CD4-positive, alpha-beta T cell treated with Interleukin-12 subunit alpha and Interleukin-12 subunit beta, for 1 hour (primary cell): ENCODE measurements around the gene CDCA3.
A peak's percentile ranks its signal among the peaks of the same experiment; 100 is the strongest.

ENCODE experiments used
- DNase-seq: peaks from one replicate; pipeline ENCODE4 v3.0.0-alpha.2; 2020

The CDCA3 gene

DNA sequence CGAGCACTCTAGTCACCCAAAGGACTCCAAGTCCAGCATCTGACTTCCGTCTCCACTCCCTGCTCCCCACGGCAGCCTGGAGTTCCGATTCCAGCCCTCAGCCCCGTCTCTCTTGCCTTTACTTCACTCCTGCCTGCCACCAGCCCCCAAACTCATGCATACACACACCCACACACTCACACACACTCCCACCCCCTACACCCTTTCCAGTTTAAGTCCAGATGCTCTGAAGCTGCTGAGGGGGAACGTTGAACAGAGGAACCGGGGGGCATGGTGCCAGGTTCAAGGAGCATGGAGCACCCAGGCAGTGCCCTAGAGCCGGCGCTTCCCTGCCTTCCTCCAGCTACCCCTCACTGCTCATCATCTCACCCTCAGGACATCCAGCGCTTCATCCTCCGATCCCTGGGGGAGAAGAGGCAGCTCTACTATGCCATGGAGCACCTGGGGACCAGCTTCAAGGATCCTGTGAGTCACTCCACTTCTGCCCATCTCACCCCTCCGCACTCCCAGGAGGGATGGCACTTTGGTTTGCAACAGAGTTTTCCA is 19.6 kb downstream of the CDCA3 start:
- no peak for DNase-seq

DNA sequence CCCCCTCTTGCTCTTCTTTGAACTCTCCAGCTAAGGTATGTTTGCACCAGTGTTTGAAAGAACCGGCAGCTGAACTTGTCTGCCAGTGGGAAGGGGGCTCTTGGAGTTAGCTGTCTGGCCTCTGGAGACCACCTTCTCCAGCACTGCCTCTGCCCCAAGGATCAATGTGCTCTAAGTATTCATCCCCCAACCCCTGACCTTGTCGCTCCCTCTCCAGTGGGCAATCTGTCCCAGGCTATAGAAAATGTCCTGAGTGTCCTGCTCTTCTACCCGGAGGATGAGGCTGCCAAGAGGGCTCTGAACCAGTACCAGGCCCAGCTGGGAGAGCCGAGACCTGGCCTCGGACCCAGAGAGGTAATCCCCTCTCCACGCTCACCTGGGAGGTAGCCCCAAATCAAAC is 20.1 kb downstream of the CDCA3 start:
- DNase-seq: no peak

DNA sequence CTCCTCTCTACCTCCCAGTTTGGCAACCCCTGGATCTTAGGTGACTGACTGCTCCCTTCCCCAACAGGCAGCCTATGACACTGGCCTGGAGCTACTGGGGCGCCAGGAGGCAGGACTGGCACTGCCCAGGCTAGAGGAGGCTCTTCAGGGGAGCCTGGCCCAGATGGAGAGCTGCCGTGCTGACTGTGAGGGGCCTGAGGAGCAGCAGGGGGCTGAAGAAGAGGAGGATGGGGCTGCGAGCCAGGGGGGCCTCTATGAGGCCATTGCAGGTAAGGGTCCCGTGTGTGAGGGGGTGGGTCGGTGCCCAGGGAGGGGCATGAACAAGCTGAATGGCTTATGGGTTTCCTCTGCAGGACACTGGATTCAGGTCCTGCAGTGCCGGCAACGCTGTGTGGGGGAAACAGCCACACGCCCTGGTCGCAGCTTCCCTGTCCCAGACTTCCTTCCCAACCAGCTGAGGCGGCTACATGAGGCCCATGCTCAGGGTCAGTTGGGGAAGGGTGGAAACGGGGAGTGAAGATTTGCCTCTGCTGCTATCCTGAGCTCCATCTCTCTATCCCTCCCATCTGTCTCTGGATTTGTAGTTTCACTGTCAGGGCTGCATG is 20.7 kb downstream of the CDCA3 start:
- no peak for DNase-seq

DNA sequence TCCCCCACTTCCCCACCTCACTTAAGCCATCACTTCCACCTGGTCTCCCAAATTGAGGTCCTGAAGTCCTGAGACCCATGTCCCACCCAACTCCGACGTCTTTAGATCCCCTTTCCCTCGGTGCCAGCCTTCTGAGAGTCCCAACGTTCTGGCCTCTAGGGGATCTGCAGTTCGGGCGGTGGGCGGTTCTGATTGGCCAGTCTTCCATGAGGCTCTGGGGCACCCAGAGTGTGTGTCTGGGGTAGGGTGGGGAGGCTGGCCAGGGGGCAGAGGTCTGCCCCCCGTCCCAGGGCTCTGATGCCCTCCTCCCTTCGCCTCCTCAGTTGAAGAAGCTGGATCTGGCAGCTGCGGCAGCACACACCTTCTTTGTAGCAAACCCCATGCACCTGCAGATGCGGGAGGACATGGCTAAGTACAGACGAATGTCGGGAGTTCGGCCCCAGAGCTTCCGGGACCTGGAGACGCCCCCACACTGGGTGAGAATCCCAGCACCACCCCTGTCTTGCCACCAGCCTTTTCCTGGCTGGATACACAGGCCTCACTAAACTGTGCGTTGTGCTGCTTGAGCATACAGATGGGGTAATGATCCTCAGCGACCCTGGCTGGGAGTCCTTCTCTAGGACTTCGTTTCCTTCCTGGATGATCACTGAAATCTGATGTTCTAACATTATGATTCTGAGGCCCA is 21.4 kb downstream of the CDCA3 start:
- DNase-seq: no peak

DNA sequence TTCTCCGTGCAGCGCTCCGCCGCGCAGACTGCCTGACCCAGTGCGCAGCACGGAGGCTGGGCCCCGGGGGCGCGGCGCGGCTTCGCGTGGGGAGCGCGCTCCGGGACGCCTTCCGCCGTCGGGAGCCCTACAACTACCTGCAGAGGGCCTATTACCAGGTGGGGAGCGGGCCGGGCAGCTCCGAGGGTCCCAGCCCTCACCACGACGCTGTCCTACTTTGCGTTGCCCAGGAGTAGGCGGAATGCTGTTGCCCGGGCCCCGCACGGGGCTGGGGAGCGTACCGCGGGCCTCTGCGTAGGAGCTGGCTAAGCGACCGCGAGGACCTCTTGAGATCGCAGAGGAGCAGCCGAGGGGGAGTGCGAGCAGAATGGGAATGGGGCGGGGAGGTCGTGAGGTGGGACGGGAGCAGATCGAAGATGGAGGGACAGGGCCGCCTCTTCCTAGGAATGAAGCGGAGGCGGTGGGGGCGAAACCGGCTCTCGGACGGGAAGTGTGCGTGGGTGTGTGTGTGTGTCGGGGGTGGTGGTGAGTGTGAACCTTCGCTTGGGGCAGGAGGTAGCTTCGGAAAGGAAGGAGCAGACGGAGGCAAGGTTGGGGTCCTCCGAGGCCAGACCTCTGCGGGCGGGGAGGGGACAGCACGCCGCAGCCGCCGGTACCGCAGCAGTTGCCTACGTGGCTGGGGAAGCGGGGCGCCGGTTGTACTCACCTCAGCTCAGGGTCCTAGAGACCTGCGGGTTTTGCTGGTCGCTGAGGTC is 22.1 kb downstream of the CDCA3 start:
- peak; percentile 37 for DNase-seq

DNA sequence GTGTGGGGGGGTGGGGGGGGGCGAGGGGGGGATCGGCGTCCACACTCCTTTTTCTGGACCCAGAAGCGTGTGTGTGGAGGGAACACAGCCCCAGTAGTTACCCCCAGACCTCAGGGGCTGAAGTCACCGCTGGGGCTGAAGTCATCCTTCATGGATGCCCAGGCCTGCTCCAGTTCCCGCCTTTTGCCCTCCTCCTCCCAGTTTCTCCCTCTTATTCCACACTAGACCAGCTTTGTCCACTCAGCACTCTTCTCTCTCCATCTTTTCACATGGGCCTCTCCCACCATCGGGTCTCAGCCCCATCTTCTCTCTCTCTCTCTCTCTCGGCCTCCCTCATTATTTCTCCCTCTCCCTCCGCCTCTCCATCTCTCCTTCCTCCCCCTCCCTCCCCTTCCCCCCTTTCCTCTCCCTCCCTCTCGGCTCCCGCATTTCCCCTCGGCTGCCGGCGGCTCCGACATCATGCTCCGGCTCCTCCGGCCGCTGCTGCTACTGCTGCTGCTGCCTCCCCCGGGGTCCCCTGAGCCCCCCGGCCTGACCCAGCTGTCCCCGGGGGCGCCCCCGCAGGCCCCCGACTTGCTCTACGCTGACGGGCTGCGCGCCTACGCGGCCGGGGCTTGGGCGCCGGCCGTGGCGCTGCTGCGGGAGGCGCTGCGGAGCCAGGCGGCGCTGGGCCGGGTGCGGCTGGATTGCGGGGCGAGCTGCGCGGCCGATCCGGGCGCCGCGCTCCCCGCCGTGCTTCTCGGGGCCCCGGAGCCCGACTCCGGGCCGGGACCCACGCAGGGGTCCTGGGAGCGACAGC is 22.9 kb downstream of the CDCA3 start, which contains the start of gene P3H3:
Gene P3H3 (plus strand): TSS at position 426 of the 799 bp plus-strand sequence. CDS start 34 bp downstream, at position 460.
- DNase-seq: no peak

DNA sequence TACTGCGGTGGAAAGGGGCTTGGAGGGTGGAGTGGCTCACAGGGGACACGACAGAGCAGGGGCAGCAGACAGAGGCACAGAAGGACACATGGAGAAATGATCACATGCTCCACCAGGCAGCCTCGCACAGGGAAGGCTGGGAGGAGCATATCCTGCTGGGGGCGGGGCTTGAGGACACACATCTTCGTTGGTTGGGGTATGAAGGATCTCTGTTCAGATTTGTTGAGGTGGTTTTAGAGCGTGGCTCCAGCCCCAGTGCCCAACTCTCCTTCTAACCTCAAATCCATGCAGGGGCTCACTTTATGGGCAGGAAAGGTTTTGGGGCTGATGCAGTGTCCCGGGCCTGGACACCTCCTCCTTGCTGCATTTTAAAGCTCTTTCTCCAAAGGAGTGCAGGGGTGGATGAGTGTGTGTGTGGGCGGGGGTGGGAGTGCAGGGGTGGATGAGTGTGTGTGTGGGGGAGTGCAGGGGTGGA is 23.6 kb downstream of the CDCA3 start:
- DNase-seq: peak; percentile 38

DNA sequence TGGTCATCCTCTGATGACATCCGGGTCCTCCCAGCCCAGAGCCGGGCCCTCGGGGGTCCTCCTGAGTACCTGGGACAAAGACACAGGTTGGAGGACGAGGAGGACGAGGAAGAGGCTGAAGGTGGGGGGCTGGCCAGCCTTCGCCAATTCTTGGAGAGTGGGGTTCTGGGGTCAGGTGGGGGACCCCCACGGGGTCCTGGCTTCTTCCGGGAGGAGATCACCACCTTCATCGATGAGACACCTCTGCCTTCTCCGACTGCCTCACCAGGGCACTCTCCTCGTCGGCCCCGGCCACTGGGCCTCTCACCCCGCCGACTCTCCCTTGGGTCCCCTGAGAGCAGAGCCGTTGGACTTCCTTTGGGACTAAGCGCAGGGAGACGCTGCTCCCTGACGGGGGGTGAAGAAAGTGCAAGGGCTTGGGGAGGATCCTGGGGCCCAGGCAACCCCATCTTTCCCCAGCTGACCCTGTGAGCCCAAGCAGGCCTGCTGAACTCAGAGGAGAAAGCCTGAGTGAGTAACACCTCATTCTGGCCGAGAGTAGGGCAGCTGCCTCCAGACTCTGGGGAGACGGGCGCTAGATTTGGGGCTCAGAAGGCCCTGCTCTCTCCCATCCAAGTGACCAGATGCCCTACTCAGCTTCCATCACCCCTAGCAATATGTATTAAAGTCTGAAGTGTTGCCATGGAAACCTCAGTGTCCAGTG is 24.2 kb downstream of the CDCA3 start:
- DNase-seq: no peak

DNA sequence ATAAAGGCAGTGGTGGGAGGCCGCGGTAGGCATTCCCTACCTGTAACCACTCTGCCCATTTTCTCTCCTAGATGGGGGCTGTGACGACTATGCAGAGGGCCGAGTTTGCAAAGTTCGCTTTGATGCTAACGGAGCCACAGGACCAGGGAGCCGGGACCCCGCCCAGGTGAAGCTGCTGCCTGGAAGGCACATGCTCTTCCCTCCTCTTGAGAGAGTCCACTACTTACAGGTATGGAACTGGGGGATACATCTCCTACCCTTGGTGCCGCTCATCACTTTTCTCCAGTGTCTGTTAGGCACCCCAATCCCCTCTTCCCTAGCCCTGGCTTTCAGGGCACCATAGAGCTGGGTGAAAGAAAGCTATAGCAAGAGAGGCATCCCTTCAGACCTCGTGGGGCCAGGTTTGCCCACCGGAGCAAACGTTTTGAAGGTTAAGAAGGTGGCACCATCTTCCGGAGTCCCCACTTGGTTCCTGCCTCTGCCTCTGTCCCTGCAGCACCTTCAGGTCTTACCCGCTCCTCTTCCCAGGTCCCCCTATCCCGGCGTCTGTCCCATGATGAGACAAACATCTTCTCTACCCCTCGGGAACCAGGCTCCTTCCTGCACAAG is 24.9 kb downstream of the CDCA3 start:
- DNase-seq: no peak

DNA sequence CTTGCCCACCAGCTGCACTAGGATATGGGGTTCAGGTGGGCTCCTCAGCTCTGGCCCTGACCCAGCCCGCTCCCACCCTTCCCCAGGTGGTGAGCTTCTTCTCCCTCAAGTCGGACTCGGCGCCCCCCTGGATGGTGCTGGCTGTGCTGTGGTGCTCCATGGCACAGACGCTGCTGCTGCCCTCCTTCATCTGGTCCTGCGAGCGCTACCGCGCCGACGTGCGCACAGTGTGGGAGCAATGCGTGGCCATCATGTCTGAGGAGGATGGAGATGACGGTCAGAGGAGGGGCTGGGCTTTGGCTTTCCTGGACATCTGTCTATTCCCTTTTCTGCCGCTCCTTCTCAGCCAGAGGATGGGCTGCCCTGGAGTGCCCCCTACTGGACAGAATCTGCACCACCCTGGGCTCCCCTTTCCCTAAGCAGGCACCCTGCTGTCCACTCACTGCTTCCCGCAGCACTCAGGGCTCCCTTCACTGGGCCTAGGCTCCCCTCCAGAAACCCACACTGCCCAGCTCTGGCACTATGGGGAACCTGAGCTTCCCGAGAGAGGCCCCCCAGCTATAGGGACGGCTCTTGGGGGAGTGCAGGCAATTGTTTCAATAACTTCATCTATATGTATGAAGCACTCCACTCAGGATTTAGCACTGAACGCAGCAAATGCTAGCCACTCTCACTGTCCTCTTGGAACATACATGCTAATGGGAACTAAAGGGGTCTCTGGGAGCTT is 25.5 kb downstream of the CDCA3 start:
- DNase-seq: peak; percentile 81

DNA sequence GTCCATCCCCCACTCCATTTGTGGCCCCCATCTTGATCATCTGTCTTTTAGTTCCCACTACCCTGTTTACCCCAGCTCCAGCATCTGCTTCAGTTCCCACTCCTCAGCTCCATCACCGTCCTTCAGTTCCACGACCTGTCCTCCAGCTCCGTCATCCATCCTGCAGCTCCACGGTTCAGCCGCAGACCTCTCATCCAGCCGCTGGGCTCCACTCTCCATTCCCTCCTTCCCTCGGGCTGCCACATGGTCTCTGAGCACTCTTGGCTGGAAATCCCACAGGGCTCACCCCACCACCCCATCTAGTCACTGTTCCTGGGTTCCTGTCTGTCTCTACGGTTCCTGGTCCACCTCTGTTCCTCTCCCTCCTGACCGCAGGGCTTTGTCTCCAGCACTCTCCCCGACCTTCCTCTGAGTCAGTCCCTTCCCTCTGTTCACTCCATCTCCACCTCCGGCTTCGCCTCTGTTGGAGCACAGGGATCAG is 26.1 kb downstream of the CDCA3 start:
- no peak for DNase-seq

DNA sequence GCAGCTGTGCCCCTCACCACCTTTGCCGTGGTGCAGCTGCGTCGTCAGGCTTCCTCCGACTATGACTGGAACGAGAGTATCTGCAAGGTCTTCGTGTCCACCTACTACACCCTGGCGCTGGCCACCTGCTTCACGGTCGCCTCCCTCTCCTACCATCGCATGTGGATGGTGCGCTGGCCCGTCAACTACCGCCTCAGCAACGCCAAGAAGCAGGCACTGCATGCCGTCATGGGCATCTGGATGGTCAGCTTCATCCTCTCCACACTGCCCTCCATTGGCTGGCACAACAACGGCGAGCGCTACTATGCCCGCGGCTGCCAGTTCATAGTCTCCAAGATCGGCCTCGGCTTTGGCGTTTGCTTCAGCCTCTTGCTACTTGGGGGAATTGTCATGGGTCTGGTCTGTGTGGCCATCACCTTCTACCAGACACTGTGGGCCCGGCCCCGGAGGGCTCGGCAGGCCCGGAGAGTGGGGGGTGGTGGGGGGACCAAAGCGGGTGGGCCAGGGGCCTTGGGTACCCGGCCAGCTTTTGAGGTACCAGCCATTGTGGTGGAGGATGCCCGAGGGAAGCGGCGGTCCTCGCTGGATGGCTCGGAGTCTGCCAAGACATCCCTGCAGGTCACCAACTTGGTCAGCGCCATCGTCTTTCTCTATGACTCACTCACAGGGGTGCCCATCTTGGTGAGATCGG is 26.9 kb downstream of the CDCA3 start:
- no peak for DNase-seq

DNA sequence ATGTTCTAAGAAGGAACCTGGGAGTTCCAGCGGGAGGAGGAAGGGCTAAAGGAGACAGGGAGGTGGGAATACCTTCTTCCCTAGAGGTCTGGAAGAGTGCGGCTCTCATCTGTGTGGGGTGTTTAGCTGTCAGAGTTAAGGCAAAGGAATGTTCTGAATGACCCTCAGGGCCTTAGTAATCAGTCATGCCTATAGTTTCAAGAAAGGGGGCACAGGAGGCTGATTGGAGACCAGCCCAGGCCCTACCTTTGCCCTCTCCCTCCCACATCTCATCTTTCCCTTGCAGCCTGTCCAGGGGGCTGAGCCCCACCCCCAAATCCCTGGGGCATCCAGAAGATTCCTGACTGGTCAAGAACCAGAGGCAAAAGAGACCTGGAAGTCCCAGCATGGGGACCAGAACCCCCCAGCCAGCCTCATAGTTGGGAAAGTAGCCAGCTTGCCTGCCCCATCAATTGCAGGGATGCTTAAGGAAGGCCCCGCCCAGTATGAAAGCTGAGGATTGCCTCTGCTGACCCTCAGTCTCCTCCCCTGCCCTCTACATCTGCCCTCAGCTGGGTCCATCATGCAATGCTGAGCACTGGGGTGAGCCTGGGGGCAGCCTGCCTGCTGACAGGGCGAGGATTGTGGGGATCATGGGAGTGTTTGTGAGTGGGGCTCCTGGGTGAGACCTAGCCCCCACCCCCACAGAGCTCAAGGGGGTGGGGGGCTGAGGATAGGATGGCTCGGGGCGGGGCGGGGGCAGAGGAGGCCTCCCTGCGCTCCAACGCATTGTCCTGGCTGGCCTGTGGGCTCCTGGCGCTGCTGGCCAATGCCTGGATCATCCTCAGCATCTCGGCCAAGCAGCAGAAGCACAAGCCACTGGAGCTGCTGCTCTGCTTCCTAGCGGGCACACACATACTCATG is 27.7 kb downstream of the CDCA3 start:
- DNase-seq: no peak

DNA sequence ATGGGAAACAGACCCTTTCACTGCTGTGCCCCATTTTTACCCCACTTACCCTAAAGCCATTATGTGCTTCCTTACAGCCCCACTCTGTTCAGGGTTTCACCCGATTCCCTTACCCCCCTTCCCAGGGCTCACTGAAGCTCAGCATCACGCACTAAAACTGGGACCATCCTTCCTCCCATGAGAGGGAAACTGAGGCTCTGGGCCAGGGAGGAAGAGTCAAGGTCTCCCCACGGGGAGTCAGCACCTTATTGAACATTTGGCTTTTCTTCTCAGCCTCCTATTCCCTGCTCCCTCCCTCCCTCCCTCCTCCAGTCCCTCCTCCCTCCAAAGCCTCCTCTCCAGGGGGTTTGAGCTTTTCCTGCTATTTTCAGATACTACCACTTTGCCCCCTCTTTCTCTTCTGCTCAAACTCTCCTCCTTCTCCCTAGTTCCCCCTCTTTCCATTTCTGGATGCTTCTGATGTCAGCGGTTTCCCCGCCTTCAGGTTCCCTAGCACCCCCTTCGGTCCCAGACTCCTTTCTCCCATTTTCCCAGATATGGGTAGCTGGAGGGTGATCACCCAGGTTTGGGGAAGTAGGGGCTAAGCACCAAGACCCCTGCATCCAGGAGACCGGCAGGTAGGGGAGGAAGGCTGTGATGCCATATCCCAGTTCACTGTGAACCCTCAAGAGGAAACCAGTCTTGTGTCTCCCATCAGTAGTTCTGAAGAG is 28.5 kb downstream of the CDCA3 start:
- DNase-seq: no peak

DNA sequence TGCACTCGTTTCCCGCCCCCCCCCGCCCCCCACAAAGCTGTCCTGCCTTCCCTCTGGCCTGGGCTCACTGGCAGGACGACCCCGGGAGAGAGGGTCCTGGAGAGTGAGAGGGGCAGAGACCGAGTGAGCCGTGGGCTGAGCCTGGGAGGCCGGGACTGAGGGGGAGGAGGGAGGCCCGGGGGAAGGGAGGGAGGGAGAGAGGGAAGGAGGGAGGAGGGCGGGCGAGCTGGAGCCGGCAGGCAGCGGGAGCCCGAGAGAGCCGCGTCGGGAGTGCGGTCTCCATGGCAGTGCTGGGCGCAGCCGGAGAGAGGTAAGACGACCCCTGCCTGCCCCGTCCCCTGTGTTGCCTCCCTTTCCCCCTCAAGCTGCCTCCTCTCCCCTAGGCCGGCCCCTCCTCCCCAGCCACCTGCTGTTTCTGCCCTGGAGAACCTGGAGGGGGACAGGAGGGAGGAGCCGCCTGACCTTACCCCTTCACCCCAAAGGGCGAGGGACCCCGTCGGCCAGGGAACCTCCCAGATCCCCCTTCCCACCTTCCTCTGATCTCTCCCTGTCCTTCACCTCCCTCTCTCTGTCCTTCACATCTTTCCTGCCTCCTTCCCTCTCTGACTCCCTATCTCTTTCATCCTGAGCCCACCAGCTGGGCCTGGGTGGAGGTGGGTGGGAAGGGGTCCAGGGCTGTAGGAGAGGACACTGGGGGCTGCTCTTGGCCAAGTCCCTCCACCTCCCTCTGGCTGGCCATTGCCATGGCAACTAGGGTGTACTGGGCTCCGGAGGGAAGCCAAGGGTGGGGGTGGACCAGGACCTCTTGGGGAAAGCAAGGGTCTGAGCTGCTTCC is 29.3 kb downstream of the CDCA3 start, which contains the start of gene GPR162:
Gene GPR162 (plus strand): TSS at position 231 of the 835 bp plus-strand sequence. CDS start 2,078 bp downstream, outside the sequence.
- no peak for DNase-seq

DNA sequence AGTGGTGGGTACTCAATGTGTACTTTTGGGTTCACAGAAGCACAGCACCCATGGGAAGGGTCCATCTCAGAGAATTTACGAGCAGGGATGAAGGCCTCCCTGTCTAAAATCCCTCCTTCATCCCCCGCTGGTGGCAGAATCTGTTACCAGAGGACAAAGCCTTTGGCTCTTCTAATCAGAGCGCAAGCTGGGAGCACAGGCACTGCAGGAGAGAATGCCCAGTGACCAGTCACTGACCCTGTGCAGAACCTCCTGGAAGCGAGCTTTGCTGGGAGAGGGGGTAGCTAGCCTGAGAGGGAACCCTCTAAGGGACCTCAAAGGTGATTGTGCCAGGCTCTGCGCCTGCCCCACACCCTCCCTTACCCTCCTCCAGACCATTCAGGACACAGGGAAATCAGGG is 30.9 kb downstream of the CDCA3 start:
- no peak for DNase-seq
